Neural cell (in vitro differentiated cells): Measurements from ENCODE around the gene GPI.

Experiments used
- EP300 ChIP-seq: fragments of 450-650 bp; conservative IDR thresholded peaks from 2 replicates; pipeline ENCODE4 v1.6.1; 2014; ENCODE audit warnings: antibody characterized with exemption, mild to moderate bottlenecking, moderate library complexity; ENCODE audit not compliant: poor library complexity, severe bottlenecking
- EZH2 ChIP-seq: fragments of 200-600, 300-800 bp; shearing (Covaris generic), sonication (generic); IDR thresholded peaks from 2 replicates; pipeline ENCODE4 v1.6.1; 2014; ENCODE audit warnings: antibody characterized with exemption, low read length, borderline replicate concordance, mild to moderate bottlenecking; ENCODE audit not compliant: insufficient read depth, poor library complexity, severe bottlenecking
- POLR2AphosphoS5 ChIP-seq: IDR thresholded peaks from 2 replicates; pipeline ENCODE4 v1.6.1; 2012
- TF ChIP-seq, protein P1 (sequence below): fragments of 450-650 bp; IDR thresholded peaks from 2 replicates; pipeline ENCODE4 v1.5.1; 2014; ENCODE audit warnings: antibody characterized with exemption, mild to moderate bottlenecking, moderate library complexity; ENCODE audit not compliant: poor library complexity, severe bottlenecking

GRCh38 chr19:34387446-34387810, 22.4 kb downstream of the GPI start:
- TF ChIP-seq EZH2: no peak
- TF ChIP-seq, protein P1, sequence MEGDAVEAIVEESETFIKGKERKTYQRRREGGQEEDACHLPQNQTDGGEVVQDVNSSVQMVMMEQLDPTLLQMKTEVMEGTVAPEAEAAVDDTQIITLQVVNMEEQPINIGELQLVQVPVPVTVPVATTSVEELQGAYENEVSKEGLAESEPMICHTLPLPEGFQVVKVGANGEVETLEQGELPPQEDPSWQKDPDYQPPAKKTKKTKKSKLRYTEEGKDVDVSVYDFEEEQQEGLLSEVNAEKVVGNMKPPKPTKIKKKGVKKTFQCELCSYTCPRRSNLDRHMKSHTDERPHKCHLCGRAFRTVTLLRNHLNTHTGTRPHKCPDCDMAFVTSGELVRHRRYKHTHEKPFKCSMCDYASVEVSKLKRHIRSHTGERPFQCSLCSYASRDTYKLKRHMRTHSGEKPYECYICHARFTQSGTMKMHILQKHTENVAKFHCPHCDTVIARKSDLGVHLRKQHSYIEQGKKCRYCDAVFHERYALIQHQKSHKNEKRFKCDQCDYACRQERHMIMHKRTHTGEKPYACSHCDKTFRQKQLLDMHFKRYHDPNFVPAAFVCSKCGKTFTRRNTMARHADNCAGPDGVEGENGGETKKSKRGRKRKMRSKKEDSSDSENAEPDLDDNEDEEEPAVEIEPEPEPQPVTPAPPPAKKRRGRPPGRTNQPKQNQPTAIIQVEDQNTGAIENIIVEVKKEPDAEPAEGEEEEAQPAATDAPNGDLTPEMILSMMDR: no peak
- no peak for TF ChIP-seq POLR2AphosphoS5
- TF ChIP-seq EP300: no peak
